Anterior cingulate cortex (tissue), 58 donors: ENCODE results near the gene ORC1.

Experiments
- DNase-seq, 58 donors: peaks; one replicate each; lab custom pipeline; 2025; lab: John Stamatoyannopoulos, UW

Gene ORC1

DNA sequence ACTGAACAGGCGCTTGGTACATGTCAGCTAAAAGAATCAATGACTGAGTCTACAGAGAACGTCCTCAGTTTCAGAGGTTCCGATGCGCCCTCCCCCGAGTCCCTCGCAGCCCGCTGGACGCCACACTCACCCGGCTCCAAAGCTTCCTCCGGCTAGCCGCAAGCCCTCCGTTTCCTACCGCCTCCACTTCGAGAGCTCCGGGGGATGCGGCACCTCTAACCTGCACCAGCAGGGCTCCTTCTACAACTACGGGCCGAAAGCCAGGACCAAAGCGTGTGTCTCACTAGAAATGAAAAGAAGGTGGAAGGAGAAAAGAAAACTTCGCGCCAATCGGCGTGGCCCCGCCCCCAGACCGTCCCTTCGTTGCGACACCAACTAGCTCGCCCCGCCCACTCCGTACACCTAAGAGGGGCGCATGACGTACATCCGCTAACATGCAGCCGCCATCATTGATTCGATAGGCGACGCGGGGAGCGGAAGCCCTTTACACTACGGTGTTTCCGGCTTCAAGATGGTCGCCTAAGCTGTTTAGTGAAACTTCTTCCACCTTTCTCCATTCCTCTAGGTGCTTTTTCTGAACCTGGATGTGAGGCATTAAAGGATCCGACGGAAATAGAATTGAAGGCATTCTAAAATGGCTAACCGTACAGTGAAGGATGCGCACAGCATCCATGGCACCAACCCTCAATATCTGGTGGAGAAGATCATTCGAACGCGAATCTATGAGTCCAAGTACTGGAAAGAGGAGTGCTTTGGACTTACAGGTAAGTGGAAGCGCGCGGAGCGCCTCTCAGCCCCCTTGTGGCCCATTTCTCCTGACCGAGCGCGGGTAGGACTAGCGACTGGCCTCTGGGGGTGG, at the start of gene ORC1, which contains the start of gene PRPF38A:
Gene ORC1 (minus strand): TSS at position 308 of the 859 bp plus-strand sequence. CDS start 2,200 bp downstream, outside the sequence.
Gene PRPF38A (plus strand): TSS at position 487 of the 859 bp plus-strand sequence. CDS start 148 bp downstream, at position 635.
- peak; percentile 70 to 99 (median 92) for DNase-seq

DNA sequence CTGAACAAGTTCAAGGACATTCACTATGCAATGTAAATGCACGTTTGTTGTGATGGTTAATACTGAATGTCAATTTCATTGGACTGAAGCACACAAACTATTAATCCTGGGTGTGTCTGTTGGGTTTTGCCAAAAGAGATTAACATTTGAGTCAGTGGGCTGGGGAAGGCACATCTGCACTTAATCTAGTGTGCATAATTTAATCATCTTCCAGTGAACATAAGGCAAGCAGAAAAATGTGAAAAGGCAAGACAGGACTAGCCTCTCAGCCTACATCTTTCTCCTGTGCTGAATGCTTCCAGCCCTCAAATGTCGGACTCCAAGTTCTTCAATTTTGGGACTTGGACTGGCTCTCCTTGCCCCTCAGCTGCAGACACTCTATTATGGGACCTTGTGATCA, 40.2 kb upstream of the ORC1 start:
- no peak for DNase-seq

DNA sequence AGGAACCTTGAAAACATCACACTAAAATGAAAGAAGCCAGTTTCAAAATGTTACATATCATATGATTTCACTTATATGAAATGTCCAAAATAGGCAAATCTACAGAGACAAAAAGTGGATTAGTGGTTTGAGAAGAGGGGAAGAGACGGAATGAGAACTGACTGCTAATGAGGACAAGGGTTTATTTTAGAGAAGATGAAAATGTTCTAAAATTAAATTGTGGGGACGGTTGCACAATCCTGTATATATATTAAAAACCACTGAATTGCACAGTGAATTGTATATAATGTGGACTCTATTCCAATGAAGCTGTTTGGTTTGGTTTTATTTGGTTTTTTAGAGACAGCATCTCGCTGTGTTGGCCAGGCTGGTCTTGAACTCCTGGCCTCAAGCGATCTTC, 35.8 kb upstream of the ORC1 start:
- no peak for DNase-seq

- DNase-seq: no peak
Measured at GRCh38 chr1:52436817-52437216, 32.6 kb upstream of the ORC1 start.

DNA sequence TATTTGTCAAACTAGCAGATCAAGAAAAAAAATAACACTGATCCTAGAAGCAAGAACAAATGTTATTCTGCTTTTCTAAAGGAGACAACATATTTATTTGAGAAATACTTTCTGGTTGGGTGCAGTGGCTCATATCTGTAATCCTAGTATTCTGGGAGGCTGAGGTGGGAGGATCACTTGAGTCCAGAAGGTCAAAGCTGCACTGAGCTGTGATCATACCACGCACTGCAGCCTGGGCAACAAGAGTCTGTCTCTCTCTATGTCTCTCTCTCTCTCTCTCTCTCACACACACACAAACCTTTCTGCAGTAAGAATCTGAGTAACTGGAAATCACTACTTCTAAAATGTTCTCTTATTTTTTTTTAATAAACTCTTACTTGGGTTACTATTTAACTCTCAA, 31.4 kb upstream of the ORC1 start:
- no peak for DNase-seq

- no peak for DNase-seq
Measured at GRCh38 chr1:52435211-52435610, 31.0 kb upstream of the ORC1 start.

DNA sequence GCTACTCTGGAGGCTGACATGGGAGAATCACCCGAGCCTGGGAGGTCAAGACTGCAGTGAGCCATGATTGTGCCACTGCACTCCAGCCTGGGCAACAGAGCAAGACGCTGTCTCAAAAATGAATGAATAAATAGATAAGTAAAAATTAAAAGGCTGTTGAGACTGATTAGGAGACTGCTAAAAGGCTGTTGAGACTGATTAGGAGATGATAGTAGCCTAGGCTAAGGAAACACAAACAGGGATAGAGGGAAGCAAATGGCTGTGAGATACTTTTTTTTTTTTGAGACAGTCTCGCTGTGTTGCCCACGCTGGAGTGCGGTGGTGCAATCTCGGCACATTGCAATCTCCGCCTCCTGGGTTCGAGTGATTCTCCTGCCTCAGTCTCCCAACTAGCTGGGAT, 28.6 kb upstream of the ORC1 start:
- DNase-seq: no peak

GRCh38 chr1:52427152-52427551, 22.9 kb upstream of the ORC1 start:
- no peak for DNase-seq

GRCh38 chr1:52426371-52426770, 22.1 kb upstream of the ORC1 start:
- peak in 1 of 58 donors; percentile 27 for DNase-seq

GRCh38 chr1:52424813-52425212, 20.6 kb upstream of the ORC1 start:
- DNase-seq: no peak

DNA sequence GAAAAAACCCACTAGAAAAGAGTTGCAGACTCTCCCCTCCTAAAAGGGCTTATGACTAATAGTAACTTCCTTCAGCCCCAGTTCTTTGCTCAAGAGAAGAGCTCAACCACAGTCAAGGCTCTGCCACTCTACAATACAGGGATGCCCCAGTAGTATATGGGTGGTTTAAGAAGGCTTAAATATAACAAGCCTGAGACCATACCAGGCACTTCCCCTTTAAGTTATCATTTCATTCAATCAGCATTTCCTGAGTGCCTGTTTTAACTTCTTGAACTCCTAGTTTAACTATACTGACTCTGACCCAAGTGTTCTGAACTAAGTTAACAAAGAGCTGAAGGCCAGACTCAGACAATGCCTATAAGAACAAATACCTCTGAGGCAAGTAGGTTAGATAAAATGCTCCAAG, 20.0 kb upstream of the ORC1 start:
- DNase-seq: no peak

DNA sequence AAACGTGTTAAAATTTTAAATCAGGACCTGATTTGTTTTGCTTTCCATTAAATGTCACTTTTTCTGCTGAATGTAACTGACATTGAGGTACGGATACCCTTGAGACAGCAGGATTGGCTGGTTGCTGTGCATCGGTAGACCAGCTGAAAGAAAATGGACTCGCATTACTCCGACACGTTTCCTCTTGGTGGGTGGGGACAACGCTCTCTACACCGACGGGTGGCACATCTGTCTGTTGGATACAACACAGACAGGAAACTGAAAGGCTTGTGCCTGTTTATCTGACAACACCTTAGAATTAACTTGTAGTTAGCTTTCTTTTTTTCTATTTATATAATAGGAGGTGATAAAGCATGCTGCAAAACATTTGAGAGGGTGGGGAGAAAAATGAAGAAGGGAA, 19.5 kb upstream of the ORC1 start:
- DNase-seq: no peak

GRCh38 chr1:52423055-52423454, 18.8 kb upstream of the ORC1 start:
- no peak for DNase-seq

- DNase-seq: no peak
Measured at GRCh38 chr1:52420713-52421112, 16.5 kb upstream of the ORC1 start.

DNA sequence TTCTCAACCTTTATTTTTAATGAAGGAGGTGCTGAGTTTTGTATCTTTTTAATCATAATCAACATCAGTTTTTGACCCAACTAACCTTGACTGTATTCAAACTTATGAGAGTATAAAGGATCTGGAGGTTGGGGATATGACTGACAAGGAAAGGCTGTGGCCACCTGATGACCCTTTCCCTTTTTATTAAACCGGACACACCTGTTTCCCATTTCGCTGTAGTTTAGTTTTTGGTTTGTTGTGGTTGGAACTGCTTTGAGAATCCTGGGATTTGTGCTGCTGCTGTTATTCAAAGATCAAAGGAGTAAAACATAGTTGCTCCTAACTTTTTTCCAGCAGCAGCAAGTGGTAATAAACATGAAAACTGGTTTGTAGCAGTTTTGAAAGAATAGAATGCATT, 12.6 kb upstream of the ORC1 start:
- no peak for DNase-seq

DNA sequence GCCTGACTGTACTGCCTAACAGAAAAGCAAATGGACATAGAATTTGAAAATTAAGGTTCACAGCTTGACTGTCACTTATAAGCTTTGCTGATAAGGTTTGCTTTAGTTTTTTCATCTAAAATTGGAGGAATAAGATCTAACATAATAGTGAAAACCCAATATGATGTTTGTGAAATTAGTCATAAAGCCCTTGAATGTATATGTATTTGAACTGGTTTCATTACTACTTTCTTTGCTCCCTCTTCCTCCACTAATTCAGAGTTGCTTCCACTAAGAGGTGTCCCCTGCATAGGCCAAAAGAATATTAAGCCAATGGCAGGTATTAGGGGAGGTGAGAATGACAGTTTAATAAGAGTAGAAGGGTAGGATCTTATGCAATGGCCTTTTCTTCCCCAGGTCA, 10.7 kb upstream of the ORC1 start:
- DNase-seq: no peak

GRCh38 chr1:52413410-52413989, 9.3 kb upstream of the ORC1 start:
- no peak for DNase-seq

DNA sequence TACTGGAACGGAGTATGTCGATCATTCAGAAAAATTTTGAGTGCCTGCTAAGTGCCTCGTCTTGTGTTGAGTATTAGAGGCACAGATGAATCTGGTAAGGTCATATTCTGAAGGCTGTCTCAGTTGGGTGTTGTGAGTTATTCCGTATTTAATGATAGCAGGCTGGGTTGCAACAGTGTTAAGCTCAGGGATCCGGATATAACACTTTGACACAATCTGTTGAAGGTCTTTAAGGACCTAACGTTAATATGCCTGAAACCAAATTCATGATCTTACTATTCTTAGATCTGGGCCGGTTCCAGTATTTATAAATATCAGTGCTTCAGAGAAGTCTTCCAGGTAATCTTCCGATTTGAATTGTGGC, 734 bp upstream of the ORC1 start:
- no peak for DNase-seq

DNA sequence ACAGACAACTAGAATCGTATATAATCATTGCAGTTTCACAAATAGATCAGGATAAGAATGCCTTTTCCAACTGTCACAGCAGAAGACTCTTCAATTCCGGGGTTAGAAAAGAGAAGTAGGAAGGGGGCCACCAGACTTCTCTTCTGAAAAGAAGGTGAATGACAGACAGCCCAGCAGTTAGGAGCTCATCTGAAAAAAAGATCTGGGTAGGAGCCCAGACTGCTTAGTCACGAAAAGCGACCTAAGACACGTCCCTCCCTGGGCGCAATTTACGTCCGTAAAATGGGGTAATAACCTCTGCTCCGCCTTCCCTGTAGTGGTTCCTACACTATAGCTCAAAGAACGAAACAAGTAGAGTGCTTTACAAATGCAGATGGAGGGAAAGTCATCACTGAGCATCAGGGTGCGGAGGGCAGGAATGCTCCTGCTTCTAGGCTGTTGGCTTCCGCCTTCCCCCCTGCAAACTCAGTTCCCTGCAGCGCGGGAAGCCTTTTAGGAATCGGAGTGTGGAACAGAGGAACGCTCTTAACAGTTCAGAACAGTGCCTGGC, 582 bp downstream of the ORC1 start:
- peak in 4 of 58 donors; percentile 8 to 32 (median 19) for DNase-seq

DNA sequence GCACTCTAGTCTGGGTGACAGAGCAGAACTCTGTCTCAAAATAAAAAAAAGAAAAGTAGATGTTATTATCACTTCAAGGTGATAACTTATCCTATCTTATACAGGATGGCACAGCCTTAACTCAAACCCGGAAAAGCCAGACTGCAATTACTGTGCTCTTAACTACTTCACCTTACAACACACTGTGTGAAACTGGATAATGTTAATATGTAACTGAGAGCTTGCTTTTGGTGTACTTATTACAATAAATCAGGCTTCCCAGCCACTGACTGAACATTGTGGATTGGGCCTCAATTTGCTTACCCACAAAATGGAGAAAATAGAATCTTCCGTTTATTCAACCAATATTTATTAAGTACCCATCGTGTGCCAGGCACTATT, 1.4 kb downstream of the ORC1 start:
- DNase-seq: no peak

DNA sequence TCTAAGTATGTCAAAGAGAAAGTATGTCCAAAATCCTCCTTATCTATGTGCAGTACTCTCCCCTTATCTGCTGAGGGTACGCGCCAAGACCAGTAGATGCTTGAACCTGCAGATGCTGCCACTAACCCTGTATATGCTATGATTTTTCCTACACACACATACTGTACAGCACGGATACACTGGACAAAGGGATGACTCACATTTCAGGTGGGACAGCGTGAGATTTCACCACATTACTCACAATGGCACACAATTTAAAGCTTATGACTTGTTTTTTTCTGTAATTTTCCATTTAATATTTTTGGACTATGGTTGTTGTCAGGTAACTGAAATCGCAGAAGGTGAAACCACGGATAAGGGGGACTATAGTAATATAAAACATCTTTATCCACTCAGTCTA, 4.1 kb downstream of the ORC1 start:
- no peak for DNase-seq

GRCh38 chr1:52399629-52400028, 4.6 kb downstream of the ORC1 start:
- DNase-seq: no peak
